GM18502 (cell line): Measurements from ENCODE around the gene WIPF3.
A peak's percentile ranks its signal among the peaks of the same experiment; 100 is the strongest.
"Not testable (repeated sequence)": the region's sequence is repeated elsewhere in the genome, so short reads cannot be mapped to it uniquely, and the experiment has no call there.

Source experiments
- ATAC-seq: cut with Tn5 transposase; IDR thresholded peaks from one replicate; pipeline ENCODE4 v1.9.1; 2021; ENCODE audit warnings: mild to moderate bottlenecking; ENCODE audit not compliant: unreplicated experiment, poor library complexity

Gene WIPF3

DNA sequence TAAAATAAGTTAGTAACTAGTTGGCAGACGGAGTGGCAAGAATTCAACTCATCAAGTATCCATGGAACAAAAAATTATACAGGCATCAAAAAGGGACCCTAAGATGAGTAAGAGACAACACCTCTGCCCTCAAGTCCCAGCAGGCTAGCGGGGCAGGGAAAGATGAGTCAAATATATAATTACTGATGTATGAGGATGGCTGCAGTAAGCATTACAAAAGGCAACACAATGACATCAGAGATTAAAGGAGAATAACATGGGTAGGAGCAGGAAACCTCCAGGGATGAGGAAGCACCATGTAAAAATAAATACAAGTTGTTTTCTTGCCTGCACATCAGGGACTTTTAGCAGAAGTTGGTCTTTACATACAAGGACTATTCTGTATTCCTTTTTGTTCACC is 133.9 kb downstream of the WIPF3 start:
- ATAC-seq: no peak

DNA sequence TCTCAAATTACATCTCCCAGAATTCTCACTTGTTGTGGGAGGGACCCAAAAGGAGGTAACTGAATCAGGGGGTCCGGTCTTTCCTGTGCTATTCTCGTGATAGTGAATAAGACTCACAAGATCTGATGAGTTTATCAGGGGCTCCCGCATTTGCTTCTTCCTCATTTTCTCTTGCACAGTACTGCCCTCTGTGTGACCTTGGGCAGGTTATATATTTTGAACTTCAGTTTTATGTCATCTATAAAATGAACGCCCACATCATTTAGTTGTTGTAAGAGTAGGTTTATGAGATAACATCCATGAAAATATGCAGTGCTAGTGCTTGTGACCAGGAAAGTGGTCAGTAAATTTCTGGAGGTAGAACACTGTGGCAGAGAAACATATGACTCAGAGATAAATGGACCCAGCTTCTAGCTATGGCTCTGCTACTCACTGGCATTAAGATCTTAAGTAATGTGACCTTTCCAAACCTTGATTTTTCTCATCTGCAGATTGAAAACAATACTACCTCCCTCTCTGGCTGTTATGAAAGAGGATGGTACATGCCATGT is 139.0 kb downstream of the WIPF3 start:
- no peak for ATAC-seq

DNA sequence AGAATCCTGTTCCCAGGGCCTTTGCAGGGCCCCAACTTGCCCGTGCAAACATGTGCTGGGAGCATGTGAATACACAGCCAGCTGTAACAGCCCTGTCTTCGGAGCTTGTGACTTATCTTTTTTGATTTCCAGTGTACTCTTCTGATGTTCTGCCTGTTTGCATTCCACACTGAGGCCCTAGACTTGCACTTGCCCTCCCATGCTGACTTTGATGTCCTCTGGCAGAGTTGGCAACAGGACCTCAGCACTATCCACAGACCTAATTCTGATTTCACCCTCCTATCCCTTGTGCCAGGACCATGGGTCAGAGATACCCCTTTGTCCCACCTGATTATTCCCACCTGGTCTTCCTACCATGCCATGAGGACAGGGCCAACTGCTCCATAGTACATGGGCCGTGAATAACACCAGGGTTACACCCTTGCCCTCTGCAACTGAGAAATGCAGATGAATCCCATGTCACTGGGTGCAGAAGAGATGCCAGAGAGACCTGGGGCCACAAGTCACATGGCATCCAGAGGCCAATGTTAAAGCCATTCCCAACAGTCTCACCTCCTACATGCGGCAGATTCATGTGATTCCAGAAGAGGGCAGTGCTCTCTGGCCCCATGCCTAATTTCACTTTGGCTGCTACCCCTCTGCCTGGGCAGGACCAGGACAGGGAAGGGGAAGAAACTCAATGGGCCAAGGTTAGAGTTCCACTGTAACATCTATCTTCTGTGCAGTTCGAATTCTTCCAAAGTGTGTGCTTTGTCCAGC is 140.3 kb downstream of the WIPF3 start:
- ATAC-seq: no peak

DNA sequence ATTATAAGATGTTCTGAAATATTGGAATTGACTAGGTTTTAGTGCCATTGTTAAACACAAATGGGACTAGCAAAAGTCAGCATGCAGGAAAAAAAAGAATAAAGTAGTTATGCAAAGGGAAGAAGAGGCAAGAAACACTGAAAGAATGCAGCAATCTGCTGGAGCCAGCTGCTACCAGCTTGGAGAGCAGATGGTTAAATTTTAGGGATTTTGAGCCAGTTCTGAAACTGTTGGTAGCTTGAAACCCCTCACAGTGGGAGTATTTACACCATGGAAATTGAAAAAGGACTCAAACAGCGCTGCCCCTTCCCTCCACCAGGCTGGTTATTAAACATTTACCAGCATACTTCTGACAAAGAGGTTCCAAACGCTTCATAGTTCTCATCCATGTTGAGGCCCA is 142.3 kb downstream of the WIPF3 start:
- no peak for ATAC-seq

DNA sequence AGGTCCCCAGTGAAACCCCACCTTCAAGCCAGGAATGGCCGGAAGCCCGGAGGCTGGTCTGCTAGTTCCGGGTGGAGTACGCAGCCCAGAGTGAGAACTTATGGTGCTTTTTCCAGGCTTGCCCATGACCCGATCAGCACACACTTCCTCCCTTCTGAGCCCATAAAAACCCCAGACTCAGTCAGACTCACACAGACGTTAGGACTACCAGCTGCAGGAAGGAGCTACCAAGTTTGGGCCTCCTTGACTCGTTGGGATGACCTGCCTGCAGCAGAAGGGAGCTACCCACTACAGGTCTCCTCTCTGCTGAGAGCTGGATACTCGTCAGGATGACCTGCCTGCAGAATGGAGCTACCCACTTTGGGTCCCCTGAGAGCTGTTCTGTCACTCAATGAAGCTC is 144.2 kb downstream of the WIPF3 start:
- ATAC-seq: no peak

DNA sequence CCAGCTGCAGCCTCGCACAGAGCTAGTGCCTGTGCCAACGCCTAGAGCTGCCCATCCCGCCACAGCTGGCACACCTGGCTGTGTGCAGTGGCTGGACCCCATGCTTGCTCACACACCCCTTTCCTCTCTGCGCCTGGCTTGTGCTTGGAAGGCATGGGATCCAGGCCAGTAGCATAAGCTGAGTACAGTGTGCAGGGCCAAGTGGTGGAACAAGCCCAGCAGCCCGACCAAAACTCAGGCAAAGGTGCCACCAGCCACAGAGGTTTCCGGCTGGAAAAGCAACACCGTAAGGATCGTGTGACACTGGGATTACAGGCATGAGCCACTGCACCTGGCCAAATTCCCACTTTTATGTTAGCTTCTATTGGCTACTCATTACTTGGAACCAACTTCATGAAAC is 144.9 kb downstream of the WIPF3 start:
- no peak for ATAC-seq

DNA sequence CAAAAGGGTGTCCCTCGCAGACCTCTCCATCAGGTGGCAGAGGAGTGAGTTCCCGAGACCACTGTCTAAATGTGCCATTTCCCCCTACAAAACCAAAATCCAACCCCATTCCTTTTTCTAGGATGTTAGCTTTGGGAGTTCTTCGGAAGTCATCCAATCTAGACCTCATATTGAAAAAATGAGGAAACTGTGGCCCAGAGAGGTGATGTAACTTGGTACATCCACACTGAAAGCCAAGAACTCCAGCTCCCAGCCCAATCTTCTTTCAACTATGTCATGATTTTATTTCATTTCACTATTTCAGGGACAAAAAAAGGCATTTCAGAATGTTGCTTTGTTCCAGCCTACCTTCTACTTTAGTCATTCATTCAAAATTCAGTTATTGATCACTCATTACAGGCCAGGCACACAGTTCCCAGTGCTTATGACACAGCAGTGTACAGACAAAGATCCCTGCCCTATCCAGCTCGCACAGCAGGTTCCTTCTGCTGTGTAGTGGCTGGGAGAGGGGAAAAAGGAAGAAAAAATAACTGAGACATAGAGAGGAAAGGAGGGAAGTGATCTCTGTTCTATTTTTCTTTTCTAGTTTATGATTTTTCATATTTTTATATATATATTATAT is 147.5 kb downstream of the WIPF3 start:
- ATAC-seq: no peak

DNA sequence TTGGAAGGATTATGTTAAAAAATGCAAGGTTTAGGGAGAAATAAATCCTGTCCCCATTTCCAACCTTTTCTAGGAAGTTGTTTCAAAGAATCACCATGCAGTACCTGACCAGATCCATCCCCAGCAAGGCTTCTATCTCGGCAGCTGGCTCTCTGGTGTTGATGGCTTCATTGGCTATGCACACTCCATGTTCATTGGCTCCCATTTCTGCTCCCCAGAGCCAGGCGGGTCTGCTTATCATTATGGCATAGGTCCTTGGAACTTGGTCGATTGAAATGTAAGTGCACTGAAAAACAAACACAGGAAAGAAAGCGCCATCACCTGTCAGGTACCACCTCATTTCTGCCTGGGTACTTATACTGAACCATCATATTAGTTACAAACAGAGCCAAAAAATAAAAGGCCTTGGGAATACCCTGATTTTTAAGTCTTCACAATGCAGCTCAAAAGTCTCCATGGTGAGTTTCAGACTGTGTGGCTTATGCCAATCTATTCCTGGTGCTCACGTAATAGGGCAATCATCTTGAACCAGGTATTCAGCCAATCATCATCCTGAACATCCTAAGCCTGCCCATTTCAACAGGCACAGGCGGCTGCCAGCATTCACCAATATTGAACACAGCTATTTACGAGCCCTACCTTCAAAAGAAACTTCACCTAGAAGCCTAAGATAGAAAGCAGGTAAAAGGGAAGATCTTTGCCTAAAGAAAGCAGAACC is 148.9 kb downstream of the WIPF3 start:
- no peak for ATAC-seq

DNA sequence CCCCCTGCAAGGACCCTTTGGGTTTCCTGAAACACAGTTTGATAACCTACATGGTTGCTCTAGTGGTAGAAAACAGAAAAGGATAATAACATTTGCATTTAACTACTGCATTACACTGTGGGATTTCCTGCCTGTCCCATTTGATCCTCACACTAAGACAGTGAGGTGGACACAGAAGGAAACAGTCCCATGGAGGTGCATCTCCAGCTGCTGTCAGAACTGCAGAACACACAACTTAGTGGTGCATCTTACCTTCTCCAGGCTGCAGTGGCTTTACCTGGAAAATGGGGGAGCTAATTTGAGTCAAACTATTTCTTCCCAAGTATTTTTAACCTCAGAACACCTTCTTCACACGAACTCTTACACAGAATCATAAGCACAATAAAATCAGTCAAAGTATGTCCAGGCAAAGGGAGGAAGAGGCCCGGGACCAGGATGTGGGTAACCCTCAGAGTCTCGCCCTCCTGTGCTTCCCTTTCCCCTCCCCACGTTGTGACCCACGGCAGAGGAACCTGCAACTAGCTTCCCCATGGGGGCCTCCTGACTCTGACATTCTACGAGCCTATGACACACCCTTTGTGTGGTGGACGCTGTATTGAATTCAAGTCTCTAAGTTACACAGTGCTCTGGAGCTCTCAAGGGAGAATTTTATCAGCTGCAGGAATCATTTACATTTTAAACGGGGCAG is 149.6 kb downstream of the WIPF3 start:
- ATAC-seq: peak; percentile 85

DNA sequence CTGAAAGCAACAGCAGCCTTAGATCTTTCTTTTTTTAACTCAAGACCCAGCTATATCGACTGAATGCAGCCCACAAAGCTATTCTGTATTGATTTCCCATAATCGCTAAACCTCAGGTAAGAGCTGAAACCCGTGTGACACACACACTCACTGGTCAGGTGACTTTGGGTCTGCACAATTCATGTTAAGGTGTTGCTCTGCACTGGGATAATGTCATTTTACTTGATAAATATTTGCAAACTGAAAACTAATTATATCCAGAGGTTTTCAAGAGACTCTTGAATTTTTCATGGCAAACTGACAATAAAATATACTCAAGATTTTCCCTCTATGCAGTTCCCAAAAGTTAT is 150.2 kb downstream of the WIPF3 start:
- peak; percentile 38 for ATAC-seq

DNA sequence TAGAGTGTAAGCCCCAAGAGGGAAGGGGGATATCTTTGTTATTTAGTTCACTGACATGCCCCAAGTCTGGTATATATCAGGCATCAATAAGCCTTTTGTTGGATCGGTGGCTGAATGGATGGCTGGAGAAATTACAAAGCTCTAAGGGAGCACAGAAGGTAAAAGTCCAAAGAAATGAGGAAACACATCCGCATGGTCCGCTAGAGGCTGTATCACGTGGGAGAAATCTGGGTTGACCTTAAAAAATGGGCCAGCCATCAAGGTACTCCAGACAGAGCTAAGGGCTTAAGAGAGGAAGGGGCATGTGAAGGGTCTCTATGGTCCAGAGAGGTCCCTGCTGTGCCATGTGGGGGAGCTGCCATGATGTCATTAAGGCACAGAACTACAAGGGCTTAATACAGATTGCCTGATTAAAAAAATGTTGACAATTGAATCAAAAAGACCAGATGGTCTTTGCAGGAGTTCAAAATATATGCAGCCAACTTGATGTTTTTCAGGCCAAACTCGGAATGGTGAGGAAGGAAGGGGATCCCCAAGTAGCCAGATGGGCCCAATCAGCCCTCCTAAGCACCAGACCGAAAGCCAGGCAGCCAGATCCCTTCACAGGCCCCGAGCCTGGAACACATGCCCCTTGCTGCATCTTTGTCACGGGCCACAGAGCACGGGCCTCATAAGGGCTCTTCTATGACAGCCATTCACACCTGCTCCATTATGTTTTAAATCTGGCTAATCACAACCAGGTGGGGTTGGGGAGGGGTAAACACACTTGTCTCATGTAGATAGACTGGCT is 151.4 kb downstream of the WIPF3 start:
- ATAC-seq: no peak

DNA sequence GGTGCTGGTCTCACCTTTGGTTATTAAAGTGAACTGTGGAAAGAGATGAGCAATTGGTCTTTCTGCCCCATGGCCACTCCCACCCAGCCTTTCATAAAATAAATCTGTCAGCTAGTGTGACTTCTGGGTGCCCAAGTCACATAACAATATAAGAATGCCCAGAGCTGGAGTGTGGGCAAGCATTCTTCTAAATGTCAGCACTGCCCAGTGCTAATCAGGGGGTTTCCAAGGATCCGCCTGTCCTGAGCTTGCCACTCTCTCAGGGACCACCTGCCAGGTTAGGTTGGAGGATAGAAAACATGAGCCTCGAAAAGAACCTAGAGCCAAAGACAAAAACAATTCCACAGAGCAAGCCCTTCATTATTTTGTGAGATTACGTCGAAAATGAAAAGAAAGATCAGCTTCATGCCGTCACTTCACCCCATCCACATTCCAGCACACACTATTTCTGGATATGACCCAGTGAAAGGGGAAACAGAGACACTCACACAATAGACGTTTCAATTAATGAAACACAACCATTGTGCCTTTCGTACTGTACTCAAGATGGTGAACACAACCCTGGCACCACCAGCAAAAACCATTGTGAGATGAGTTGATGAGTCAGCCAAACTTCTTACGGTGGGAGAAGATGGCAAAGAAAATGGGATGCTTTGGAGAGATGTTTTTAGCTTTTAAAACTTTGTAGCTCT is 152.5 kb downstream of the WIPF3 start:
- no peak for ATAC-seq

DNA sequence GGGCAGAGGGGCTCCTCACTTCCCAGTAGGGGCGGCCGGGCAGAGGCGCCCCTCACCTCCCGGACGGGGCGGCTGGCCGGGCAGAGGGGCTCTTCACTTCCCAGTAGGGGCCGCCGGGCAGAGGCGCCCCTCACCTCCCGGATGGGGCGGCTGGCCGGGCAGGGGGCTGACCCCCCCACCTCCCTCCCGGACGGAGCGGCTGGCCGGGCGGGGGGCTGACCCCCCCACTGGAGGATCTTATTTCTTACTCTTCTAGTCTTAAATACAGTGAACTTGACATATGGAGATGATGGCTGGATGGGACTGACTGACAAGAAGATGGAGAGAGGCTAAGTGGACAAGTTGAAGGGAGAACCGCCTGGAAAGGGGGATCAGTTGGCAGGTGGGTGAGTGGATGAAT is 155.3 kb downstream of the WIPF3 start:
- ATAC-seq: not testable (repeated sequence)

DNA sequence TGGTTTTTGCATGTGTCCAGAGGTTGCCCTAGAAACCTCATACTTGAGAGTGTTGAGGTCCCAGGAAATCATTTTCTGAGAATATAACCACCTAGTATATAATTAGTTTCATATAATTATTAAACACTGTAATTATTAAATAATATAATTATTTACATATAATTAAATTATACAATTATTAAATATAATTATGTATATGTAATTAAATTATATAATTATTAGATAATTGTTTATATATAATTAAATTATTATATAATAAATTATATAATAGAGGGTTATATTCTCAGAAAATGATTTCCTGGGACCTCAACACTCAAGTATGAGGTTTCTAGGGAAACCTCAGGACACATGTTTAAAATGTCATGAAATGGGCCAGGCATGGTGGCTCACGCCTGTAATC is 155.7 kb downstream of the WIPF3 start:
- no peak for ATAC-seq

DNA sequence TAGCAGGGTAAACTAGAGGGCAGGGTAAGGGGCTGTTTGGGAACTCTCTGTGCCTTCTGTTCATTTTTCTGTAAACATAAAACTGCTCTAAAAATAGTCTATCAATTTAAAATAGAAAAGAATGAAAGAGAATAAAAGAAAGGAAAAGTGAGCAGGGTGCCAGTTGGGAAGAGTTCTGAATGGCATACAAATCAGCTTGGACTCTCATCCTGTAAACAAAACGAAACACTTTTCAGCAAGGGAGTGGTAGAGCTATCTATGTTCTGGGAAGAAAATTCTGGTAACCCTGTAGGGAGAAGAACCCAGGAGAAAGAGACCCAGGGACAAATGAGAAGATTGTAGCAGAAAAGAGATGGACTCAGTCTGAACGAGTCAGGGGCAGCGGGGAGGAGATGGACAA is 158.7 kb downstream of the WIPF3 start:
- no peak for ATAC-seq
